Left ventricle myocardium inferior (tissue), 1 donor: ENCODE measurements around the gene KRTAP2-1. TPM values are rescaled to one million over a fixed set of nuclear protein-coding genes. Genes with fewer than 3 reads are reported as not detected.
"Not testable (repeated sequence)": the region's sequence is repeated elsewhere in the genome, so short reads cannot be mapped to it uniquely, and the experiment has no call there.

ENCODE experiments used
- DNase-seq: peaks from one replicate; pipeline ENCODE4 v3.0.0-alpha.2; 2020
- H3K27ac ChIP-seq: fragments of 200-600 bp; replicated peaks from 2 replicates; pipeline ENCODE4 v1.8.0; 2021
- H3K27me3 ChIP-seq: fragments of 200-600 bp; 2 replicates; pipeline ENCODE4 v1.8.0; 2021; ENCODE audit warnings: low read depth
- H3K36me3 ChIP-seq: fragments of 200-600 bp; 2 replicates; pipeline ENCODE4 v1.8.0; 2021
- H3K4me1 ChIP-seq: fragments of 200-600 bp; 2 replicates; pipeline ENCODE4 v1.8.0; 2021
- H3K4me3 ChIP-seq: fragments of 200-600 bp; 2 replicates; pipeline ENCODE4 v1.8.0; 2021; ENCODE audit warnings: mild to moderate bottlenecking, moderate library complexity
- H3K9me3 ChIP-seq: fragments of 200-600 bp; replicated peaks from 2 replicates; pipeline ENCODE4 v1.8.0; 2021
- CTCF ChIP-seq: fragments of 200-600 bp; IDR thresholded peaks from 2 replicates; pipeline ENCODE4 v1.8.0; 2021; ENCODE audit warnings: antibody characterized with exemption, mild to moderate bottlenecking, borderline replicate concordance
- intact Hi-C: fragments of 100-400 bp; cut with micrococcal nuclease; formaldehyde crosslinking; loops from one replicate; pipeline ENCODE4 v1.11.0; 2022
- total RNA-seq: library from RNA; stranded (reverse); fragmentation: NEBNext Ultra II Directional; extraction: Animal tissue kit (Norgen Biotek cat#: 25700); gene quantifications from one replicate; pipeline ENCODE4 v1.2.1, GENCODE V29; 2021
- donor health status: DM: no; HTN: yes; CAD: no; lungs with severe emphysema.

KRTAP2-1 gene
- total RNA-seq, 1 donor from 2014 or later = not detected

GRCh38 chr17:41064301-41064700, 17.2 kb upstream of the KRTAP2-1 start:
- Histone ChIP-seq H3K4me1 (no peaks in the 10 kb centered on the region), H3K27me3 (peaks cover 68% of the 10 kb centered on the region), H3K27ac (no peak overlapping the region), H3K4me3 (no peak overlapping the region), H3K9me3 (no peaks in the 10 kb centered on the region), H3K36me3 (no peaks in the 10 kb centered on the region)
- intact Hi-C loops = no loop called here
- no peak for DNase-seq
- no peak for TF ChIP-seq CTCF

DNA sequence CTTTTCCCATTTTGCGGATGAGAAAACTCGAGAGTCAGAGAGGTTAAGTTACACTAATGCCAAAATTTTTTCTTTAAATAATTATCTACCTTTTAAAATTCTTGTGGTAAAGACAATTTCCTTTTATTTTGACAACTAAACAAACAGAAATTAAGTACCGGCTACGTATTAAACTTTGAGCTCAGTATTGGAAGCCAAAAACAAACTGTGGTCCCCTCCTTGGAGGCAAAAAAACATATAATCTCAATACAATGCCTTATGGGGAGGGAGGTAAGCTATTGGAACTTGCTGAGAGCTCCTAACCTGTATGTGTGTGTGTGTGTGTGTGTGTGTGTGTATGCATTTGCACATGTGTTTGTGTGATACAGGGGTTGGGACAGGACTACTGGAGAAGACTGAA, 16.3 kb upstream of the KRTAP2-1 start:
- DNase-seq = no peak
- Histone ChIP-seq H3K36me3 (no peaks in the 10 kb centered on the region), H3K27ac (no peak overlapping the region), H3K4me3 (no peak overlapping the region), H3K27me3 (peaks cover 77% of the 10 kb centered on the region), H3K9me3 (no peaks in the 10 kb centered on the region), H3K4me1 (no peaks in the 10 kb centered on the region)
- no peak for TF ChIP-seq CTCF
- intact Hi-C loops = no loop called here

DNA sequence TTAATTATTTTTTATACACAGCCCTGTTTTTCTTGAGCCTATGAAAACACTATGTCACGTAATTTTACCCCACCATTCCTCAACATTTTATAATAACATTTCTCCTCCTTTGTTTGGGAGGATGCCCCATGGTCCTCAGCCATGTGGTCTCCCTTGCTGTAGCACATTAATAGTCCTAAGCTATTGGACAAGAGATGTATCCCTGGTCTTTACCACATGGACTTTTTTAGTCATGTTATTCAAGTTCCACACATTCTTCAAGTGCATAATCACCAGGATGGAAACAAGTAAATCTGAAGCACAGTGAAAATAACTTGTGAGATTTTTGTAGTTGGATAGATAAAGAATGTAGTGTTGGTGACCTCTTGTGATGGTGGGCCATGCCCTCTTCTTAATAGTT, 14.8 kb upstream of the KRTAP2-1 start:
- Histone ChIP-seq H3K27me3 (peaks cover 92% of the 10 kb centered on the region), H3K36me3 (no peaks in the 10 kb centered on the region), H3K4me1 (no peaks in the 10 kb centered on the region), H3K27ac (no peak overlapping the region), H3K9me3 (peaks cover 8% of the 10 kb centered on the region), H3K4me3 (no peak overlapping the region)
- TF ChIP-seq CTCF = no peak
- intact Hi-C loops = no loop called here
- no peak for DNase-seq

- TF ChIP-seq CTCF = no peak
- H3K27ac ChIP-seq = no peak within 1 kb of the TSS
- intact Hi-C loops = no loop called here
- no peak within 1 kb of the TSS for H3K4me3 ChIP-seq
- peaks cover 8% of the 10 kb centered on the region for H3K9me3 ChIP-seq
- H3K36me3 ChIP-seq = no peaks in the 10 kb centered on the region
- H3K27me3 ChIP-seq = peaks cover 97% of the 10 kb centered on the region
- no peak for DNase-seq
- H3K4me1 ChIP-seq = no peaks in the 10 kb centered on the region
Measured at GRCh38 chr17:41060052-41060604, 13.0 kb upstream of the KRTAP2-1 start, which contains the start of gene KRTAP2-3. Gene KRTAP2-3 (minus strand): TSS chr17:41060114. CDS start chr17:41060050, 64 bp downstream.

DNA sequence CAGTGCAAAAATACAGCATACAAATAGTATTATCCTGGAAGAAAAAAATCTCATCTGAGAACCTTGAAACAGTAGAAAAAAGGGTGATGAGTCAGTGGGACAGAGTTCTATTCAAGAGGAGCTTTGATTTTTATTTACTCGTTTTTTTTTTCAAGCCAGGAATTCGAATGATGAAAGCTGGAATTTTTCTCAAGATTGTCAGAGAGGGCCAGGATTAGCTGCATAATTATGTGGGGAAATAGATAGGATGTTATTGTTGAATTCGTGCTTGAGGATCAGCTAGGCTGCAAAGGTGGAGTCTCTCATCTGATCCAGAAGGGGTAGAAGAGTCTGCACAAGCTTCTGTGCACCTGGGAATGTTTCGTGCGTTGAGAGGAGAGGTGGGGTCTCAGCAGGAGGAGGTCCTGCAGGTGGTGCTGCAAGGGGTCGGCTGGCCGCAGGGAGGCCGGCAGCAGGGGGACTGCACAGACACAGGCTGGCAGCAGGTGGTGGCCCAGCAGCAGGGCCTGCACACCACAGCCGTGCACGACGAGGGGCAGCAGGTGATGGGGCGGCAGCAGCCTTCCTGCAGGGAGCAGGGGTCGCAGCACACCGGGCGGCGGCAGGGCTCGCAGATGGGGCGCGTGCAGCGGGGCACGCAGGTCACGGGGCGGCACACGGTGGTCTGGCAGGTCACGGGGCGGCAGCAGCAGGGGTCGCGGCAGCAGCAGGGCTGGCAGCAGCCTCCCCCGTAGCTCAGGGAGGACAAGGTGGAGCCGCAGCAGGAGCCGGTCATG, 12.3 kb upstream of the KRTAP2-1 start:
- H3K4me3 ChIP-seq, intact Hi-C loops, H3K9me3 ChIP-seq, H3K36me3 ChIP-seq, DNase-seq, H3K4me1 ChIP-seq, H3K27ac ChIP-seq: not testable (repeated sequence)
- peaks cover 93% of the 10 kb centered on the region for H3K27me3 ChIP-seq

DNA sequence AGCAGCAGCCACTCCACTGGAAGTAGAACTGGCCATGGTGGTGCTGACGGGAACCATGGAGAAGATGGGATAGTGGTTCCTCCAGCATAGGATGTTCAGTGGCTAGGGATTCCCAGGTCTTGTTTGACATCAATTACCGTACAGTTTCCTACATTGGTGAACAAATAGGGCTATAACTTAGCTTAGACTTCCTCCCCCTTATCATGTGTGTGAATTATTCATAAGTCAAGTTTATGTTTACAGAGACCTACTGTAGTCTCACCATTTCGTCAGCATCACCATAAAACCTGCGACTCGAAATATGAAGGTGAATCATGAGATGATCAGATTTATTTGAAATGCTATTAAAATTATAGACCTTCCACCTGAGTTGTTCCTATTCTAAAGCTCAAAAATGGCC, 11.6 kb upstream of the KRTAP2-1 start:
- Histone ChIP-seq H3K4me1 (no peaks in the 10 kb centered on the region), H3K4me3 (no peak overlapping the region), H3K27ac (no peak overlapping the region), H3K9me3 (peaks cover 8% of the 10 kb centered on the region), H3K36me3 (no peaks in the 10 kb centered on the region), H3K27me3 (peaks cover 93% of the 10 kb centered on the region)
- DNase-seq = no peak
- intact Hi-C loops = no loop called here
- TF ChIP-seq CTCF = no peak
